GM12891 (cell line): Measurements from ENCODE around the gene VWA1.

Experiments
- POLR2A ChIP-seq: IDR thresholded peaks from 2 replicates; pipeline ENCODE4 v1.6.1; 2011; ENCODE audit warnings: low read depth, low read length, control low read depth
- POLR2AphosphoS5 ChIP-seq: IDR thresholded peaks from 2 replicates; pipeline ENCODE4 v1.6.1; 2011; ENCODE audit warnings: low read depth, low read length, control low read depth
- POU2F2 ChIP-seq: IDR thresholded peaks from 2 replicates; pipeline ENCODE4 v1.6.1; 2011; ENCODE audit warnings: low read depth, mild to moderate bottlenecking, control low read depth, low read length, moderate library complexity

DNA sequence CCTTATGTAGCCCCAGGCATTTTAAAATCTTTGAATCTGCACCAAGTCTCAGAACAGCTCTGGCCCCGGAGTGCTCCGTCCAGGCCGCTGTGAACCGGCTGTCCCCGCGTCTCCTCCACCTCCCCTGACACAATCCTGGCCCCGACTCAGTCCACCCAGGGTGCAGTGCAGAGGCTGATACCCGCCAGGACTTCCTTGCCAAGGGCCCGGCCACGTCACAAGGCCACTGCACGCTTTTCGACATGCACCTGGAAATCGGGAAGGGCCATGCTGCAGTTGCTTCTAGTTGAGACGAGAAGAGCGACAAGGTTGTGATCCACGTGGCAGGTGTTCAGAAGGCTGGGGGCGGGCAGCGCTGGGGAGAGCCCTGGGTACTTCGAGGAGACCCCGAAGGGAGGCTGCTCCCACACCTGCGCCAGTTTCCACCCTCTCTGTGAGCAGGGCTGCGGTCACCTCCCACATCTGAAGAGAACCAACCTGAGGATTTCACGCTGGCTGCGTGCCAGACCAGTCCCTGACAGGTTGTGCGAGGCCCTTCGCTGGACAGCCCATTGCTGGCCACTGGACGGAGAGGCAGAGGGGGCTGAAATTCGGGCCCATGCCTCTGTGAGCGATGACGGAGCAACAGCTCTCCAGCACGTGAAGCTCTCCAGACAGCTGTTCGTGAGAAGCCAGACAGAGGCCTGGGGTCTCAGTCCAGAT lies 6.7 kb downstream of the VWA1 start:
- no peak for TF ChIP-seq POLR2A
- no peak for TF ChIP-seq POU2F2
- TF ChIP-seq POLR2AphosphoS5, result no peak
